Heart left ventricle (tissue), 13 donors: ENCODE data around the gene FER.

Source experiments
- CTCF ChIP-seq, 12 donors: fragments of 200-600 bp; sonication (generic) in 4 of 12; IDR thresholded peaks; one replicate each; pipeline versions ENCODE4 v1.5.0 to v1.8.0; 2018 to 2022; ENCODE audit warnings: antibody characterized with exemption in 12 of 12, mild to moderate bottlenecking in 5 of 12
- POLR2A ChIP-seq, 2 donors: fragments of 450-650 bp; IDR thresholded peaks; one replicate each; pipeline ENCODE4 v1.6.1; 2017; ENCODE audit warnings: antibody characterized with exemption in 2 of 2, mild to moderate bottlenecking in 2 of 2, moderate library complexity in 2 of 2
- donor health status: ischemic (EF 13 %, LVEDD 7.1; RV severe dilation, severe dysfunction).
- donor health status: DM: no; HTN: yes; CAD: no.
- donor health status: DM: no; HTN: no; CAD: no.
- donor health status: ischemic (EF 25% LVEDD 6.9; RV normal size, moderate dysfunction).
- donor health status: ischemic (EF 25% LVEDD 5.7; RV mildly dilated, moderate dysfunction).
- donor health status: ischemic (EF 35%, LVEDD 5.7; RV mildly dilated, moderate dysfunction).
- donor health status: nonischemic (EF 11% LVEDD 7.7; RV severe dilation, severe dysfunction).
- donor health status: DM: yes; HTN: yes; CAD: no.
- donor health status: PGD.
- donor health status: ischemic (EF 29% LVEDD 5.4; RV normal size, mild dysfunction).
- donor health status: nonischemic (EF 23%, LVEDD 6.1; RV moderate dilation, normal function).

- TF ChIP-seq CTCF (IDR thresholded peaks at IDR 0.05) (no peak), POLR2A (IDR thresholded peaks at IDR 0.05) (no peak)
Measured at GRCh38 chr5:108793207-108793606, 45.5 kb downstream of the FER start.
